GM19035 (cell line): ENCODE measurements around the gene HINT2.

Source experiments
- ATAC-seq: cut with Tn5 transposase; IDR thresholded peaks from one replicate; pipeline ENCODE4 v1.9.1; 2021; ENCODE audit not compliant: unreplicated experiment

HINT2 gene

GRCh38 chr9:35841645-35841900 is 26.7 kb upstream of the HINT2 start:
- ATAC-seq = no peak

DNA sequence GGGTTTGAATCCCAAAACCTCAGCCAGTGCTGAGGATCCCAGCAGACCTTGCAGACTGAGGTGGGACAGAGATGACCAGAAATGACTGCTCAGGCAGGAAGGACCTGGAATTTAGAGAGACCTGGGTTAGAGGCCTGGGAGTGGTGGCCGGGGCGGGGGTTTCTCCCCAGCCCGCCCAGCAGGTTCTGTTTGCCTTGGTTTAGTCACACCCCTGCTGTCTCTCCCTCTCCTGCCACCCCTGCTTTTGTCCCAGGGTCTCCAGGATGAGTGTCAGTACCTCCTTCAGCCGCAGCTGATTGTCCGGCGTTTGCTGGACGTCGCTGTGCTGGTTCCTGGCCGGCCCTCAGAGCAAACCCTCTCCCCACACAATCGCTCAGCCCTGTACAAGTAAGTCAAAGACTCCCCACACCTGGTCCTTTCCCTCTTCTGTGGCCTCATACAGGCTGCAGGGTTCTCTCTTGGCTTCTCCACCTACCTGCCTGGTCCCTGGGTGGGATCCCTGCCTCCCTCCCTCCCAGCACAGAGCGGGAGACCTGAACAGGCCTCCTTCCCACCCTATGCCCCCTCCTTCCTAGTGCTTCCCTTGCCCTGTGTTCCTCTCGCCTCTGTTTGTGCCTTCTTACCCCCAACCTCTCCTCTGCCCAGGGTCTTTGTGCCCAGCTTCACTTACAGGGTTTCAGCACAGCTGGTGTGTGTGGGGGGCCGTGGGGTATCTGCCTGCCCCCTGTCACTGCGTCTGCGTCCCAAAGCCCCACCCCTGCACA is 26.2 kb upstream of the HINT2 start:
- no peak for ATAC-seq

GRCh38 chr9:35839926-35840325 is 25.1 kb upstream of the HINT2 start:
- no peak for ATAC-seq

GRCh38 chr9:35836595-35836994 is 21.8 kb upstream of the HINT2 start:
- ATAC-seq = no peak

DNA sequence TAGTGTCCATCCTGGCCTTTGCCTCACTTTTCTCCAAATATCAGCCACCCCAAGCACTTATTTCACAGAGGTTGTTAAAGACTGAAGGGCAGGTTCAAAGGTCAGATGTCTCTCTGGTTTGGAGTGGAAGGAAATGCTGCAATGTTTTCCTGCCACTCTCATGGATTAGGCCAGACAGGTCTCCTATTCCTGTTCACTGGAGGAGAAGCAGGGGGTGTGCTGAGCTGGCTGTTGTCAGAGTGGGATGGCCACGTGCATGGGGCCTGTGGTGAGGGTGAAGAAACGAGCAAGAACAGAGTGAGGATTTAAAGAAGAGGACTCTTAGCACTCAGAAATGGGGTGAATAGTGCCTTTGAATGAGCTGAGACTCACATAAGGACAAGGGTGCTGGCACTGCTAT is 20.9 kb upstream of the HINT2 start:
- ATAC-seq = no peak

DNA sequence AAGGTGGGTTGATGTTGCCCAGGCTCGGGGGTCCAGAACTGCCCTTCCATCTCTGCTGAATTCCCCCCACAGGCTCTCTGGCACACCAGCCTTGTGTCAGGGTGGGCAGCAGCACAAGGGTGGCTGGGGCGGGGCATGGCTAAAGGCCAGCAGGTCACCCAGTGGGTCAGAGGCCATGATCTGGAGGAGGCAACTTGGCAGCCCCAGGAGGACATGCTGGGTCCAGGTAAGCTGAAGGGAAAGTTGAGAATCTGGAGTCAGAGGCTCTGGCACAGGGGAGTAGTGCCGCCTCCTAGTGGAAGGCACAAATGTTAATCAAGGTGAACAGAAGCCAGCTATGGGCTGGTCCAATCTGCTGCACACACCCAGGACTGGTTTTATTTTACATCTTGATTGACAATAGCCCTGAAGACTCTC is 20.4 kb upstream of the HINT2 start:
- no peak for ATAC-seq

DNA sequence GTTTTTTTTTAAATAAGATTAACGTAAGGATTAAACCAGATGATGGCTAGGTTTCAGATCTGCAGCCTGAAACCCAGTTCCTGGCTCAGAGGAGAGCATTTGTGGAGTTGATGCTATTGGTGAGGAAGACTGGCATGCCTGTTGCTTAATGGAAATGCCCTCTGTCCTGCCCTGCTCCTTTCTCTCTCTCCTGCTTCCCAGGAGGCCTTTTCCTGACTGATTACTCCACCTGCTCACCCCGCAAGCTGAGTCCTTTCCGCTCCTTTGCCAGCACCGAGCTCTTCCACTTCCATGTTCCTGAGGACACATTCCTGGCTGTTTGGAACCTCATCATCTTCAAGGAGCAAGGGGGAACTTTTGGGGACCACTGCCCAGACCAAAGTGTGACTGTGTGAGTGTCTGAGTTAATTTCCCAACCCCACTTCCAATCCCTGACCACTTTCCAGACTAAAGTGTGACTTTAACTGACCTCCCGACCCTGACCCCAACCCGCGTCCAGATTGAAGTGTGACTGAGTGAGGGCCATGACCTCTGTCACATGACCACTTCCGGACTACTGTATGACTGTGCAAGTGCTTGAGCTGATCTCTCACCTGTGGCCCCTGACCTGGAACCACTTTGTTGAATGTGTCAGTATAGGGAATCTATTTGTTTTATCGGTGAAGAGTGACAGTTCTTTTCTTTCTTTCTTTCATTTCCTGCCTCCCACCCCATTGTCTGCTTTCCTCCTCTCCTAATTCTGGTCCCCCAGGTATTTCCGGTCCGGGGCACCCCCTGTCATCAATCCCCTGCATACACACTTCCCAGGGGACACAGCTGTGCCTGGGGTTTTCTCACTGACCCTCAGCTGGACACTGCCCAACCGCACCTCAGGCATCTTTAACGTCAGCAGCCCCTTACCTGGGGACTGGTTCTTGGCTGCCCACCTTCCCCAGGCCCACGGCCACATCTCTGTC is 19.7 kb upstream of the HINT2 start:
- ATAC-seq = no peak

- no peak for ATAC-seq
These were observed 18.0 kb upstream of the HINT2 start for GRCh38 chr9:35832814-35833213.

GRCh38 chr9:35831040-35831439 is 16.2 kb upstream of the HINT2 start:
- ATAC-seq = no peak

GRCh38 chr9:35829764-35830096 is 14.9 kb upstream of the HINT2 start:
- ATAC-seq = no peak

DNA sequence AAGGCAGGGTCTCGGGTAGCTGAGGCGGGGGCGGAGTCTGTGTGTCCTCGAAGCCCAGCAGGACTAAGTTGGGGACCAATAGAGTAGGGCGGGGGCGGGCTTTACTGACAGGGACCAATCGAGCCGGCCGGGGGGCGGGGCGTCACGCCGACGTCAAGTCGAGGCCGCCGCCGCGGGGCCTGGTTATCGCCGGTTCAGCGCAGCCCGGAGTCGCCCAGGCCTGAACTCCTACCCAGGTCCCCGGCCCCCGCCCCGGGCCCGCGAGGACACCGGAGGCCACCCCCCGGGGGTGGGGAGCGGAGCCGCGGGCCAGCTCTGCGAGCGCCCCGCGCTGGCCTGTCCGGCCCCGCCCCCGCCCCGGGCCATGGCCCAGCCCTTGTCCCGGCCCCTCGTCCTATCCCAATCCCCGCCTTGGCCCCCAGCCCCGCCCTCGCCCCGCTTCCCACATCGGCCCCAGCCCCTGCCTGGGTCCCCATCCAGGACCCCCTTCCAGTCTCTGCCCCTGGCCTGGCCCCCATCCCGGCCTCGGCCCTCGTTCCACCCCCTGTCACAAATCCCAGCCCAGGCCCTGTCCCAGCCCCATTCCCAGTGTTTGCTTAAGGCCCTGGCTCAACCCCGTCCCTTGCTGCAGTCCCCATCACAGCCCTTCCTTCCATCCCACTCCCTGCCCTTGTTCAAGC is 14.4 kb upstream of the HINT2 start, which contains the start of gene TMEM8B:
Gene TMEM8B, plus strand, starts transcription at position 145 of the 680 bp plus-strand sequence. Its CDS starts 220 bp downstream, at position 365.
- ATAC-seq = peak; percentile 71

DNA sequence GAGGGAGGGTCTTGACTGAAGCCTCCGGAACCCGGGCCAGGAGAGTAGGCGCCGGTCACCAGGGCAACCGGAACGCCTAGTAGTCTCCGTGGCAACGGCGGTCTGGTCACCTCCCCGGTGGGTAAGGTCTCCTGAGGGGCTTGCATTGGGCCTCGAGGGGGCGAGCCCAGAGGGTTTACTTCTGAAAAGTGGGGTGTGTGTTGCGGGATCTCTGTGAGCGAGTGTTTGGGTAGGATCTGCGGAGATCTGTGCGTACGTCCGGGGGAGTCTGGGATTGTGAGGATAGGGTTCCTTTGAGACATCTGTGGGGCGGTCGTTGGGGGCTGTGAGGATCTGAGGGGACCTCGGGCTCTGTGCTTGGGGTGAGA is 13.9 kb upstream of the HINT2 start, which contains the start of gene FAM221B:
Gene FAM221B, minus strand, starts transcription at position 17 of the 368 bp plus-strand sequence. CDS start 2,571 bp downstream, outside the sequence.
- no peak for ATAC-seq

- no peak for ATAC-seq
These were observed 12.6 kb upstream of the HINT2 start for GRCh38 chr9:35827486-35827885.

- no peak for ATAC-seq
These were observed 11.3 kb upstream of the HINT2 start for GRCh38 chr9:35826071-35826701.

DNA sequence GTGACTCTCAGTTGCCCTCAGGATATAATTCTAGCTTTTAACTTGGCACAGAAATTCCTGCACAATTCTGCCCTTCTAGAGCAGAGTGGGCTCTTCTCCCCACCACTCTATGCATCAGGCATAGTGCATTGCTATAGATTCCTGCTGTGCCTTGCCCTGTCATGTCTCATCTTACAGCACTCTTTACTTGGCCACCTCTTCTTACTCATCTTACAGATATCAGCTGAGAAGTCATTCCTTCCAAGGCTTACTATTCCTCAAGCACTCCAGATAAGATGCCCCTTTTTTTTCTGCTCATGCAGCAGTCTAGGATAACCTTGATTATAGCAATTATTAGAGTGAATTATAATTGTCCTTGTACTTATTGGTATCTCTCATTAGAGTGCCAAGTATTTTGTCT is 8.1 kb upstream of the HINT2 start:
- ATAC-seq = no peak

DNA sequence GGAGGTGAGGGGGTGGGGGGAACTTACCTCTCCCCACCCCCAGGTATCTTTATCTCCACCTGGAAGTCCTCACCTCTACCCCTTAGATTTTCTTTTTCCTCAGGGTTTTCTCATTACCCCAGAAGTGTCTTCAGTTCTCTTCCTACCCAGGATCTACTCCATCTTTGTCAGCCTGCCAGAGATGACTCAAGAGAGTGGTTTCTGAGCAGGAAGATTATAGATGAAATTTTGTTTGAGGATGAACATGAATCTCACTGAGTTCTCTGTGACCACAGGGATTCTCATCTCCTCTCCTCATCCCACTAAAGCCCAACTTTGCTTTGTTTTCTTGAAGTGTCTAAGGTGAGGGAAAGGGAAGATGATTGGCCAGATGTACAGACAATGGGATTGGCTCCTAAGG is 5.2 kb upstream of the HINT2 start:
- ATAC-seq = no peak

GRCh38 chr9:35818341-35818740 is 3.5 kb upstream of the HINT2 start:
- no peak for ATAC-seq

DNA sequence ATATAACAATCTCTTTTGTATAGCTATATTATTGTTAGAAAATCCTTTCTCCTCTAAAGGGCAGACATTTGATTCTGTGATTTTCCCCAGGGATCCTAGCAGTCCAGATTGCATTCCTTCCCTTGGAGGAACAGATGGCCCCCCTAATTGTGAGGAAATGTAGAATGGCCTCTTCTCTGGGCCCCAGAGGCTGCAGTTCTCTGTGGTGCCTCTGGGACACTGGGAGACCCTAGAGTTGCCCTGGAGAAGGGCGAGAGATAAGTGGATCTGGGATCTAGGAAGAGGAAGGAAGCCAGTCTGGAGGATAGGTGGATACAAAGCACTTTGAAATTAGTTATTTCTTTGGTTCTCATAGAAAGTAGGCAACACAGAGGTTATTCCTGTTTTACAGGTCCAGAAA is 1.9 kb upstream of the HINT2 start:
- no peak for ATAC-seq

DNA sequence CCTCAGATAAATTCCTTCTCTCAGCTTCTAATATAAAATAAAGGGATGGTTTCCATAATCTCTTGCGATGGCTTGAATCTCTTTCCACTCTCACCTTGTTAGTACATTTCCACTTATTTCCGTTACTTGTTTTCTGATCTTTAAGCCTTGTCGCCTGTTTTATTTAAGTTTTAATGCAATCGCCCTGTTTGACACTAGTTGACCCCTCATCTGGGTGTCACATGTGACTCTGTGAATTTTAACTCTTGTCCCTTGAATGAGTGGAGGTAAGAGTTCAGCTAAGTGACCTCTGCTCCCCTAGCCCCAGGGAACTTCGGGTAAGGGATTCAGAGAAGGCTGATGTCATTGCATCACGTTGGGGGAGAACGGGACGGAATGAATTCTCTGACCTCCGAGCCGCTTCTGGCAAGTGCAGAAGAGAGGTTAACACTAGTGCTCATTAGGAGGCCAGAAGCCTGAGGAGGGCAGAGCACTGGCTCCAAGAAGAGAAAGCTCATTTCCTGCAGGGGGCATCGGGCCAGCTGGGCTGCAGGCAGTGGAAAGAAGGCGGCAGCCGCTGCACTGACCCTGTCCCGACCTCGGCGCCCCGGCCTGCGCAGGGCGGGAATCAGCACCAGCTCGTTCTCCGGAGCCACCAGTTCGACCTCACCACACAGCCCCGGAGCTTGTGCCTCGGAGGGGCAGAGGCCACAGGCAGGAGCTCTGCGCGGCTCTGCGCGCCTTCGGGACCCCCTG is 569 bp downstream of the HINT2 start:
- ATAC-seq = peak; percentile 23

GRCh38 chr9:35813434-35814105 is 1.3 kb downstream of the HINT2 start:
- no peak for ATAC-seq
